ENCODE results near the gene PCYT1B.
"Not testable (repeated sequence)": the region's sequence is repeated elsewhere in the genome, so short reads cannot be mapped to it uniquely, and the experiment has no call there.

The PCYT1B gene

GRCh38 chrX:24646006-24646405 is 1.1 kb downstream of the PCYT1B start:
- DNase-seq (no peak), ATAC-seq (no peak)

- no peak for DNase-seq
- ATAC-seq = no peak
Measured at GRCh38 chrX:24643116-24643515, 4.0 kb downstream of the PCYT1B start.

DNA sequence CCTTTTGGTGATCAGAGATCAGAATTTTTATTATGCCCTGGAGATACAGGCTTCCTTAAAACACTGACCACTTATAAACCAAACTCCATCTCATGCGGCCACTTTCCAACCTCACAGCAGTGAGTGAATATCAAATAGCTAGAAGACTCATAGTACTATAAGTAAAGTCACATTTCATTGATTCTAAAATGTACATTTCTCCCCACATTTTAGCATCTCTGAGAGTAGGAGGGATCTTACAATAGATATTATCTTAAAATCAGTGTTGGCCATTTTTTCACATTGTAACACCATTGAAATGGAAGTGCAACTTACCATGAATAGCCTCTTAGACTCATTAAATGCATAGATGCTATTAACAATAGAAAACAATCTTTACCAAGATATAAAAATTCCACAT is 17.4 kb downstream of the PCYT1B start:
- DNase-seq = no peak

GRCh38 chrX:24619647-24620046 is 27.5 kb downstream of the PCYT1B start:
- ATAC-seq = no peak
- DNase-seq = no peak

More for the DNA sequence above, 17.4 kb downstream of the PCYT1B start:
- no peak for ATAC-seq

DNA sequence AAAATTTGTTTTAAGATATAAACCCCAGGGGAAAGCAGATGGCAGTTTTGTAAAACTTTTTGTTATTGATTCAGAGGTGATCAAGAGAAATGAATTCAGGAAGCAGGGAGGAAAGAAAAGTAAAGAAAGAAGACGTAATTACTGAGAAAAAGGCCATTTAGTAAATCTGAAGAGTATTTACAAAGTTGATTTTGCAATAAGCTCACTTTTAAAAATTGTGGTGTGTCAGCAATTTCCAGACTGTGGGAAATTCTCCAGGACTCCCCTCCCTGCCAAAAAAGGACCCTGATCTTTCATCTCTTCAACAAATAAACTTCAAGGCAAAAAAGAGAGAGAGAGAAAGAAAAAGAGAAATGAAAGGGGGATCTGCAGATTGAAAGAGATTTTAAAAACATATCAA is 36.6 kb downstream of the PCYT1B start:
- no peak for ATAC-seq

GRCh38 chrX:24607616-24608015 is 39.5 kb downstream of the PCYT1B start:
- DNase-seq = no peak
- no peak for ATAC-seq

More for the DNA sequence above, 36.6 kb downstream of the PCYT1B start:
- no peak for DNase-seq

DNA sequence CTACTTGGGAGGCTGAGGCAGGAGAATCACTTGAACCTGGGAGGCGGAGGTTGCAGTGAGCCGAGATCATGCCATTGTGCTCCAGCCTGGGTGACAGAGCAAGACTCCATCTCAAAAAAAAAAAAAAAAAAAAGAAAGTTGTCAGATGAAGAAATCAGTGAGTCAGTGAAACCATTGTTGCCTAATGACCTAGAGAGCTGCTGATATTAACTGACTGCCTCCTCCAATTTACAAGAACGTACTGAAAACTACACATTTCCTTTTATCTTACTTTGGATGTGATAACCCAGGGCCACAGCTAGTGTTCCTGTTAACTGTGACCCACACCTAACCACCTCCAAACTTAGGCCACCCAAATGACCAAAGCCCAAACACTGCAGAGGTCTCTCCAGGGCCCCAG is 41.2 kb downstream of the PCYT1B start:
- not testable (repeated sequence) for ATAC-seq, DNase-seq

GRCh38 chrX:24603191-24603590 is 44.0 kb downstream of the PCYT1B start:
- DNase-seq (no peak), ATAC-seq (no peak)

DNA sequence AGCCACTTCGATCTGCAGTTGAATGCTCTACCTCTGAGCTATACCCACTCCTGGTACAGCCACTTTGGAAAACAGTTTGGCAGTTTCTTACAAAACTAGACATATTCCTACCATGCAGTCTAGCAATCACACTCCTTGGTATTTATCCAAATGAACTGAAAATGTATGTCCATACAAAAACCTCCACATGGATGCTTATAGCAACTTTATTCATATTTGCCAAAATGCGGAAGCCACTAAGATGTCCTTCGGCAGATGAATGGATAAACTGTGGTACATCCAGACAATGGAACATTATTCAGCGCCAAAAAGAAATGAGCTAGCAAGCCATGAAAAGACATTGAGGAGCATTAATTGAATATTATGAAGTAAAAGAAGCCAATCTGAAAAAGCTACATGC is 45.3 kb downstream of the PCYT1B start:
- ATAC-seq (no peak), DNase-seq (no peak)

GRCh38 chrX:24594501-24594900 is 52.6 kb downstream of the PCYT1B start:
- no peak for ATAC-seq
- no peak for DNase-seq

GRCh38 chrX:24590111-24590510 is 57.0 kb downstream of the PCYT1B start:
- no peak for ATAC-seq
- DNase-seq = no peak

- no peak for DNase-seq
- no peak for ATAC-seq
Measured at GRCh38 chrX:24577091-24577490, 70.1 kb downstream of the PCYT1B start.

- no peak for ATAC-seq
- no peak for DNase-seq
Measured at GRCh38 chrX:24575496-24575895, 71.7 kb downstream of the PCYT1B start.

GRCh38 chrX:24574743-24575142 is 72.4 kb downstream of the PCYT1B start:
- DNase-seq = no peak
- no peak for ATAC-seq

DNA sequence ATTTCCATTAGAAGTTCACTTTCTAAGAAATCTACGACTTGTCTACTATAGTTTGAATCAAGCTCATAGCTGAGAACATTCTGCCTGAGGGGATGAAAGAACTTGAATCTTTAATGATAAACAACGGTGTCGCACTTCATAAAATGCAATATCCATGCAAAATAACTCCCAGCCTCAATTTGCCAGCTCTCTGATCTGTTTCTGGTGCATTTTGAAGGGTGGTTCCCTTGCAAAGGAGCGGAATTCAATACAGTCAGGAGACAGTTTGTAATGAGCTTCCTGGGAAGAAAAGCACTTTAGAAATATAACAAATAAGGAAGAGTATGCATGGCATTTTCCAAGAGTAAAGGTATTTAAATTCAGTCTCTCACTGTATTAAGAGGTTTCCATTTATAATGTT is 80.0 kb downstream of the PCYT1B start:
- DNase-seq (no peak), ATAC-seq (no peak)

DNA sequence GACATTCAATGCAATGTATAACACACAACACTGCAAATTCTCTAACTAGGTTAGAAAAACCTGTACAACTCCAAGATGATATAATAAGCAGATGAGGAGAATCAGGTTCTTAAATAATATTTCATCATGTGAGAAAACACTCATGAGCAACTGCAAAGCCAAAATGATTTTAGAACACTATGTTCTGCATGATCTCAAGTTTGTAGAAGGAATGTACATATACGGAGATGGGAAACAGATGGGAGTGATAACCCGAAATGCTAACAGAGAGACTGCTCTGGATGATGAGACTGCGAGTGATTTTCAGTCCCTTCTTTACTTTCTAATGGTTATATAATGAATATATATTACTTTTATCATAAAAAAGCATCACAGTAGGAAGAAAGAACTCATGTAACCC is 80.9 kb downstream of the PCYT1B start:
- no peak for DNase-seq
- no peak for ATAC-seq

- no peak for DNase-seq
- no peak for ATAC-seq
Measured at GRCh38 chrX:24563291-24564010, 83.7 kb downstream of the PCYT1B start.

- DNase-seq (no peak), ATAC-seq (no peak)
Measured at GRCh38 chrX:24561121-24561520, 86.0 kb downstream of the PCYT1B start.

GRCh38 chrX:24553011-24553410 is 94.1 kb downstream of the PCYT1B start:
- ATAC-seq = no peak
- DNase-seq = no peak

DNA sequence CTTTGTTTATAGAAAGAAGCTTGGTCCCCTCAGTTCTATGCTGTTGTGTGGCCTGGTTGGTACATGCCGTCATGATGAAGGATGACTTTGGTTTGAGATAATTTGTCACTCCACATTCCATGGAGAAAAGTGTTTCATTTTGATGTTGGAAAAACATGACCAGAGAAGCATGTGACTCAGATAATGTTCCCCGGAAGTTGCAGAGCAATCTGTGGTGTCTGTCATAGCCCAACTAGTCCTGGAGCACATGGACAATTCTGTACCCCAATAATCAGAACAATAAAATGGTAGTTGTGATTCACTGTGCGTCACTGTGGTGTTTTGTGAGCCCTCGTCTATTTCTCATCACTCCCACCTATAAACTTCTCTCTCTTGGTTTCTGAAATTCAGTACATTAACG is 97.0 kb downstream of the PCYT1B start:
- ATAC-seq = no peak
- DNase-seq = no peak

- ATAC-seq = no peak
- no peak for DNase-seq
Measured at GRCh38 chrX:24547961-24548360, 99.2 kb downstream of the PCYT1B start.

DNA sequence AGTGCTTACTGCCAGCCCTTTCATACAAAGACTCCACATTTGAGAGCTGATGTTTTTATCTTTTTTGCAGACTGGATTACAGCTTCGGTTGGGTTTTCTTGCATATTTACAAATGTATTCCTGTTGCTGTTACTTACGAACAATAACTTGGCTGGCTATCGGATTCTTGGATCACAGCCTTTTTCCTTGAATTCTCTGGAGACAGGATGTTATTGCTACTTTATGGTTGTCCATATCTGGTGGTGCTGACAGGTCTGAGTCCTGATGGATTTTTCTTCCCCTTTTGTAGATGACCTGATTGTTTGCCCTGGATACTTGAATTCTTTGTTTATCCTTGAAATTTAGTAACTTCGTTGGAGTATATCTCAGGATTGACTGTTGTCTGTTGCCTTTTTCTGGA is 104.4 kb downstream of the PCYT1B start:
- DNase-seq (no peak), ATAC-seq (no peak)

DNA sequence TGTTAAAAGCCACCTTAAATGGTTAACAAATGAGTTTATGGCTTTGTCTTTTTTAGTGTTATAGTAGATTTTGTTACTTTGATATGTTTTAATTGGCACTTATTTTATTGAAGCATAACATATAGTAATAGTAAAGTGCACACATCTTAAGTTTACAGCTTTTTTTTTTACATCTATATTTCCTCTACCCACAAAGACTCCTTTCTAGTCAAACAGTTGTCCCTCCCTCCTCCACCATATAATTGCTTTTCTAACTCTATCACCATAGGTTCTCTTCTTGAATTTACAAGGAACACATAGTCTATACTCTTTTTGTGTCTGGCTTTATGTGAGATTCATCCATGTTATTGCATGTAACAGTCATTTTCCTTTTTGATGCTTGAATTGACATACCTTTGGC is 110.6 kb downstream of the PCYT1B start:
- DNase-seq (no peak), ATAC-seq (no peak)

GRCh38 chrX:24528605-24529004 is 118.5 kb downstream of the PCYT1B start:
- ATAC-seq = no peak
- no peak for DNase-seq

DNA sequence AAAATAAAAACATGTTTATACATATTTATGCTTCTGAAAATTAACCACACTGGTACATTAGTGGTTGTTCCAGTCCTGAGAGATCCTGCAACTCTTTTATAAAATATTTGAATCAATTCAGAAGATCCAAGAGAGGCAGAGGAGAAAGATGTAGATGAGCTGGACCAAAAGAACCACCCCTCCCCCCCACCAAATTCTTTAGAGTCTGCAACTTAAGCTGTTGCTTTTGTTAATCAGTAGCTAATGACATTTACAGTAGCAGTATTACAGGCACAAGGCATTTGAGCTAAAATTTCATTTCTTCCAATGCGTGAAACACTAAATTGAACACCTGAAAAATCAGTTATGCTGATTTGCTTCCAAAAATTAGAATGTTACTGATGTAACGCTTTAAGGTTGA is 120.5 kb downstream of the PCYT1B start:
- DNase-seq (no peak), ATAC-seq (no peak)
